Colonic mucosa (tissue), 4 donors: ENCODE measurements around the gene BLVRA. TPM values are rescaled to one million over a fixed set of nuclear protein-coding genes. Genes with fewer than 3 reads are reported as not detected.
"Not testable (repeated sequence)": the region's sequence is repeated elsewhere in the genome, so short reads cannot be mapped to it uniquely, and the experiment has no call there.

Experiments used
- DNase-seq: peaks from one replicate; pipeline ENCODE4 v3.0.0-alpha.2; 2020
- H3K27ac ChIP-seq: fragments of 200-600 bp; one replicate; pipeline ENCODE4 v1.8.0; 2021
- H3K27me3 ChIP-seq: fragments of 200-600 bp; one replicate; pipeline ENCODE4 v1.8.0; 2021
- H3K36me3 ChIP-seq: fragments of 200-600 bp; one replicate; pipeline ENCODE4 v1.8.0; 2021
- H3K4me1 ChIP-seq: fragments of 200-600 bp; one replicate; pipeline ENCODE4 v1.8.0; 2021; ENCODE audit warnings: mild to moderate bottlenecking
- H3K4me3 ChIP-seq: fragments of 200-600 bp; one replicate; pipeline ENCODE4 v1.8.0; 2021
- H3K9ac ChIP-seq, 2 donors: one replicate each; pipeline ENCODE4 v1.7.0; 2013; ENCODE audit warnings: control low read depth in 2 of 2, low read depth in 2 of 2, low read length in 2 of 2
- H3K9me3 ChIP-seq: fragments of 200-600 bp; one replicate; pipeline ENCODE4 v1.8.0; 2021
- CTCF ChIP-seq: fragments of 200-600 bp; IDR thresholded peaks from one replicate; pipeline ENCODE4 v1.8.0; 2022; ENCODE audit warnings: antibody characterized with exemption, mild to moderate bottlenecking
- intact Hi-C: fragments of 100-400 bp; cut with DNase I; formaldehyde crosslinking; loops from one replicate; pipeline ENCODE4 v1.14.1; 2022
- total RNA-seq, 2 donors: library from RNA; stranded (reverse); fragmentation: NEBNext Ultra II Directional in 1 of 2; extraction: Animal tissue kit (Norgen Biotek cat#: 25700) in 1 of 2; gene quantifications; one replicate each; pipeline ENCODE4 v1.2.1, GENCODE V29; 2021
- donor health status: healthy.
- donor health status: DM: no; HTN: no; CAD: no.
- donor health status: DM: no; HTN: no; CAD: no.

The BLVRA gene
- total RNA-seq, 2 donors from 2014 or later = 5.4 to 14.7 TPM

- H3K27me3 ChIP-seq = no peaks in the 10 kb centered on the region
- no peak overlapping the region for H3K4me3 ChIP-seq
- no peak overlapping the region for H3K27ac ChIP-seq
- H3K9ac ChIP-seq = no peak overlapping the region
- H3K36me3 ChIP-seq = no peaks in the 10 kb centered on the region
- no peaks in the 10 kb centered on the region for H3K9me3 ChIP-seq
- intact Hi-C loops = no loop called here
- no peak for TF ChIP-seq CTCF
- DNase-seq = no peak
- H3K4me1 ChIP-seq = no peaks in the 10 kb centered on the region
Measured at GRCh38 chr7:43823941-43824340, 65.5 kb downstream of the BLVRA start.

- DNase-seq, H3K27me3 ChIP-seq, H3K27ac ChIP-seq, H3K36me3 ChIP-seq, intact Hi-C loops, H3K4me1 ChIP-seq, H3K4me3 ChIP-seq, H3K9me3 ChIP-seq, H3K9ac ChIP-seq: not testable (repeated sequence)
Measured at GRCh38 chr7:43824513-43824912, 66.0 kb downstream of the BLVRA start.

DNA sequence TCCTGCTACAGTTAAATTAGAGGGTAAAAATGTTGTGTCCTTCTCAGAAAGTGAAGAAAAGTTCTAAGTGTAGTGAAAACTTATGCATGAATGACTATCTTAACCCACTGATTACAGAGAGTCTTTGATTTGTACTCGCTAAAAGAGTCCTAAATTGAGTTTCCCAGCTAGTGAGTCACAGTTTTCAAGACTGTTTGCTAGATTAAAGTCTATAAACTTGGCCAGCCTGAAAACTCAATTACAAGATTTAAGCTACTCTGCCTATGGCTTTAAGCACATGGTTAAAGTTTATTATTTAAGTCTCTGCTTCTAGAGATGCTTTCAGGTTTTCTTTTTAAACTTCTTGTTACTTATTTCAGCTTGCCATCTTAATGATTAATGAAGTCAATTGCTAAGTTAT lies 66.5 kb downstream of the BLVRA start:
- Histone ChIP-seq H3K9ac (no peak overlapping the region), H3K36me3 (no peaks in the 10 kb centered on the region), H3K4me3 (no peak overlapping the region), H3K27ac (no peak overlapping the region), H3K27me3 (no peaks in the 10 kb centered on the region), H3K4me1 (no peaks in the 10 kb centered on the region), H3K9me3 (no peaks in the 10 kb centered on the region)
- no peak for DNase-seq
- intact Hi-C loops = no loop called here
- no peak for TF ChIP-seq CTCF

GRCh38 chr7:43825391-43825808 lies 66.9 kb downstream of the BLVRA start:
- intact Hi-C loops = no loop called here
- H3K36me3 ChIP-seq = no peaks in the 10 kb centered on the region
- H3K9ac ChIP-seq = no peak overlapping the region
- DNase-seq = no peak
- H3K9me3 ChIP-seq = no peaks in the 10 kb centered on the region
- H3K4me1 ChIP-seq = no peaks in the 10 kb centered on the region
- H3K27ac ChIP-seq = no peak overlapping the region
- no peak overlapping the region for H3K4me3 ChIP-seq
- TF ChIP-seq CTCF = no peak
- H3K27me3 ChIP-seq = no peaks in the 10 kb centered on the region

DNA sequence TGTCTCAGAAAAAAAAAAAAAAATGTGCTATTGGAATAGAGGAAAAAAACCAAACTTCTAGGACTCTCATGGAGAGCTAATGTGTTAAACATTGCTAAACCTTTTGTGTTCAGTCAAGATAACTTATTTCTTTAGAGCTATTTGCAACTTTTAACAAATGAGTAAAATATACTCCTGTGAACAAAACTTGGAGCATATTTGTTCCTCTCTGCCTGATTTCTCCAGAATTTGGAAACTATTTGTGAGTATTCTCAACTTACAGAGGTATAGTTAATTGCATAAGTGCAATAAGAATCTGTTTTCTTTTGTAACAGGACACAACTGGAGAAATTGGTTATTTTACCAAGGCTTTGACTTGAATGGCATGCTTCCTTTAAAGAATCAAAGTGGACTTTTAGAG lies 72.4 kb downstream of the BLVRA start:
- intact Hi-C loops, H3K9me3 ChIP-seq: not testable (repeated sequence)

GRCh38 chr7:43834463-43835251 lies 76.2 kb downstream of the BLVRA start:
- TF ChIP-seq CTCF = no peak
- Histone ChIP-seq H3K4me3 (no peak overlapping the region), H3K9me3 (no peaks in the 10 kb centered on the region), H3K36me3 (no peaks in the 10 kb centered on the region), H3K27me3 (no peaks in the 10 kb centered on the region), H3K27ac (no peak overlapping the region), H3K9ac (no peak overlapping the region), H3K4me1 (no peaks in the 10 kb centered on the region)
- no peak for DNase-seq
- intact Hi-C loops = loop anchor here (5.0 kb wide), 3 partner anchors 112 to 257 kb away; no protein-coding TSS in a partner anchor

More for the DNA sequence above, 72.4 kb downstream of the BLVRA start:
- not testable (repeated sequence) for H3K4me1 ChIP-seq, H3K27me3 ChIP-seq, H3K27ac ChIP-seq, H3K4me3 ChIP-seq, DNase-seq, H3K36me3 ChIP-seq, H3K9ac ChIP-seq
